Sigmoid colon (tissue), 7 donors: ENCODE measurements around the gene KRT10. TPM values are rescaled to one million over a fixed set of nuclear protein-coding genes. Genes with fewer than 3 reads are reported as not detected.

ENCODE experiments used
- polyA plus RNA-seq, 3 donors: library from polyadenylated mRNA; stranded (reverse); fragments of 200-250 nt; gene quantifications; one replicate each; pipeline ENCODE4 v1.2.3, GENCODE V29; 2013
- total RNA-seq, 4 donors: library from RNA; depleted of rRNA; stranded (reverse); fragments of >200 nt; gene quantifications; one replicate each; pipeline ENCODE4 v1.1.0, GENCODE V29; 2016
- donor health status: healthy with polysubstance abuse.
- donor health status: Bipolar disorder and iron deficiency.
- donor health status: healthy.

KRT10 gene
- total and polyA plus RNA-seq, 7 donors, result 0.83 to 42.0 (median 14.6) TPM

Other genes starting within 250 kb of the KRT10 start
- gene SMARCE1, start 174.8 kb downstream of the KRT10 start, total RNA-seq, result 100 to 1,000 TPM in 2 of 4 donors, 10 to 100 TPM in 2; 87.3 to 120 (median 94.4) TPM
- 10 to 100 TPM; 68.2 to 70.3 (median 70.0) TPM for gene SMARCE1, start 174.8 kb downstream of the KRT10 start, polyA plus RNA-seq
- gene KRT222, start 157.4 kb downstream of the KRT10 start, total RNA-seq, result 1 to 10 TPM in 3 of 4 donors, under 1 TPM in 1; 0.68 to 5.0 (median 4.2) TPM
- 1 to 10 TPM in 1 of 3 donors, under 1 TPM in 1, not detected in 1; 0.35 to 3.6 TPM for gene KRT222, start 157.4 kb downstream of the KRT10 start, polyA plus RNA-seq
- 1 to 10 TPM in 1 of 4 donors, under 1 TPM in 1, not detected in 2; 0.36 to 2.5 TPM for gene KRT24, start 118.9 kb downstream of the KRT10 start, total RNA-seq
- gene KRT24, start 118.9 kb downstream of the KRT10 start, polyA plus RNA-seq, result 1 to 10 TPM in 1 of 3 donors, under 1 TPM in 1, not detected in 1; 0.82 to 5.4 TPM
- gene KRT25, start 67.3 kb downstream of the KRT10 start, total RNA-seq, result under 1 TPM in 1 of 4 donors, not detected in 3; 0.36 TPM
- not detected for gene KRT25, start 67.3 kb downstream of the KRT10 start, polyA plus RNA-seq
- gene KRT26, start 50.4 kb downstream of the KRT10 start, total RNA-seq, result not detected
- gene KRT26, start 50.4 kb downstream of the KRT10 start, polyA plus RNA-seq, result not detected
- gene KRT27, start 40.1 kb downstream of the KRT10 start, total RNA-seq, result under 1 TPM in 1 of 4 donors, not detected in 3; 0.55 TPM
- under 1 TPM in 1 of 3 donors, not detected in 2; 0.07 TPM for gene KRT27, start 40.1 kb downstream of the KRT10 start, polyA plus RNA-seq
- not detected for gene KRT28, start 22.7 kb downstream of the KRT10 start, total RNA-seq
- gene KRT28, start 22.7 kb downstream of the KRT10 start, polyA plus RNA-seq, result not detected
- gene KRT12, start 44.6 kb upstream of the KRT10 start, total RNA-seq, result not detected
- gene KRT12, start 44.6 kb upstream of the KRT10 start, polyA plus RNA-seq, result 1 to 10 TPM; 1.2 to 1.8 (median 1.3) TPM
- 1 to 10 TPM in 2 of 4 donors, not detected in 2; 1.4 to 2.1 TPM for gene KRT20, start 62.6 kb upstream of the KRT10 start, total RNA-seq
- 1,000 to 10,000 TPM; 1,034 to 2,181 (median 1,227) TPM for gene KRT20, start 62.6 kb upstream of the KRT10 start, polyA plus RNA-seq
- under 1 TPM in 1 of 4 donors, not detected in 3; 0.27 TPM for gene KRT23, start 115.0 kb upstream of the KRT10 start, total RNA-seq
- 1 to 10 TPM in 1 of 3 donors, under 1 TPM in 2; 0.35 to 3.7 (median 0.60) TPM for gene KRT23, start 115.0 kb upstream of the KRT10 start, polyA plus RNA-seq
- gene KRT39, start 144.3 kb upstream of the KRT10 start, total RNA-seq, result not detected
- under 1 TPM in 1 of 3 donors, not detected in 2; 0.07 TPM for gene KRT39, start 144.3 kb upstream of the KRT10 start, polyA plus RNA-seq
- gene KRT40, start 161.7 kb upstream of the KRT10 start, total RNA-seq, result not detected
- under 1 TPM in 2 of 3 donors, not detected in 1; 0.16 to 0.60 TPM for gene KRT40, start 161.7 kb upstream of the KRT10 start, polyA plus RNA-seq
- not detected for gene KRTAP3-3, start 171.6 kb upstream of the KRT10 start, total RNA-seq
- gene KRTAP3-3, start 171.6 kb upstream of the KRT10 start, polyA plus RNA-seq, result not detected
- gene KRTAP3-2, start 177.3 kb upstream of the KRT10 start, total RNA-seq, result not detected
- not detected for gene KRTAP3-2, start 177.3 kb upstream of the KRT10 start, polyA plus RNA-seq
- gene KRTAP3-1, start 186.5 kb upstream of the KRT10 start, total RNA-seq, result not detected
- gene KRTAP3-1, start 186.5 kb upstream of the KRT10 start, polyA plus RNA-seq, result not detected
- not detected for gene KRTAP1-5, start 204.6 kb upstream of the KRT10 start, total RNA-seq
- not detected for gene KRTAP1-5, start 204.6 kb upstream of the KRT10 start, polyA plus RNA-seq
- not detected for gene KRTAP1-4, start 207.6 kb upstream of the KRT10 start, total RNA-seq
- not detected for gene KRTAP1-4, start 207.6 kb upstream of the KRT10 start, polyA plus RNA-seq
- gene KRTAP1-3, start 212.3 kb upstream of the KRT10 start, total RNA-seq, result not detected
- gene KRTAP1-3, start 212.3 kb upstream of the KRT10 start, polyA plus RNA-seq, result not detected
- not detected for gene KRTAP1-1, start 218.8 kb upstream of the KRT10 start, total RNA-seq
- gene KRTAP1-1, start 218.8 kb upstream of the KRT10 start, polyA plus RNA-seq, result not detected
- gene KRTAP2-1, start 224.7 kb upstream of the KRT10 start, total RNA-seq, result not detected
- not detected for gene KRTAP2-1, start 224.7 kb upstream of the KRT10 start, polyA plus RNA-seq
- not detected for gene KRTAP2-2, start 232.6 kb upstream of the KRT10 start, total RNA-seq
- gene KRTAP2-2, start 232.6 kb upstream of the KRT10 start, polyA plus RNA-seq, result not detected
- not detected for gene KRTAP2-3, start 237.5 kb upstream of the KRT10 start, total RNA-seq
- gene KRTAP2-3, start 237.5 kb upstream of the KRT10 start, polyA plus RNA-seq, result not detected
- not detected for gene KRTAP2-4, start 243.3 kb upstream of the KRT10 start, total RNA-seq
- not detected for gene KRTAP2-4, start 243.3 kb upstream of the KRT10 start, polyA plus RNA-seq